HepG2 (cell line): Measurements from ENCODE around the gene WDR6. TPM values are rescaled to one million over a fixed set of nuclear protein-coding genes. Genes with fewer than 3 reads are reported as not detected.

ENCODE experiments used
- ARNT2 ChIP-seq: sonication (generic); formaldehyde crosslinking; IDR thresholded peaks from 2 replicates; pipeline ENCODE4 v1.8.0; 2022; ENCODE audit warnings: mild to moderate bottlenecking, low read depth, missing genetic modification reagents, moderate library complexity
- BRD4 ChIP-seq: sonication (generic); formaldehyde crosslinking; IDR thresholded peaks from 2 replicates; pipeline ENCODE4 v1.4.0; 2020; ENCODE audit warnings: missing genetic modification reagents
- CHD4 ChIP-seq: fragments of 200-600 bp; sonication (generic); IDR thresholded peaks from 2 replicates; pipeline ENCODE4 v1.7.0; 2017; ENCODE audit warnings: mild to moderate bottlenecking, low read length, borderline replicate concordance
- HNRNPK ChIP-seq: fragments of 200-400 bp; formaldehyde crosslinking; IDR thresholded peaks from 2 replicates; pipeline ENCODE4 v1.6.1; 2018; ENCODE audit warnings: low read length, low read depth, moderate library complexity, mild to moderate bottlenecking; ENCODE audit not compliant: poor library complexity, severe bottlenecking
- HNRNPL ChIP-seq: fragments of 200-400 bp; formaldehyde crosslinking; IDR thresholded peaks from 2 replicates; pipeline ENCODE4 v1.6.1; 2017; ENCODE audit warnings: mild to moderate bottlenecking, low read depth, low read length
- KDM5B ChIP-seq: sonication (generic); formaldehyde crosslinking; IDR thresholded peaks from 2 replicates; pipeline ENCODE4 v1.4.0; 2020; ENCODE audit warnings: missing genetic modification reagents, mild to moderate bottlenecking, borderline replicate concordance
- MTA1 ChIP-seq: sonication (generic); formaldehyde crosslinking; IDR thresholded peaks from 2 replicates; pipeline ENCODE4 v1.4.0; 2020; ENCODE audit warnings: missing genetic modification reagents, mild to moderate bottlenecking, borderline replicate concordance
- NFKBIZ ChIP-seq: IDR thresholded peaks from 2 replicates; pipeline ENCODE4 v1.6.1; 2018; ENCODE audit warnings: missing genetic modification reagents, missing compliant biosample characterization
- POLR2A ChIP-seq, 2 experiments: IDR thresholded peaks; 2 replicates each; pipeline ENCODE4 v1.6.1; 2011; ENCODE audit warnings: low read depth in 2 of 2, low read length in 2 of 2, mild to moderate bottlenecking in 1 of 2, moderate library complexity in 1 of 2; ENCODE audit not compliant: insufficient read depth in 1 of 2
- PTBP1 ChIP-seq: fragments of 200-400 bp; formaldehyde crosslinking; IDR thresholded peaks from 2 replicates; pipeline ENCODE4 v1.6.1; 2018; ENCODE audit warnings: low read length, low read depth; ENCODE audit not compliant: poor library complexity, severe bottlenecking
- RFX5 ChIP-seq: IDR thresholded peaks from 2 replicates; pipeline ENCODE4 v1.6.1; 2011; ENCODE audit warnings: low read depth, low read length, improper control_type of control experiment
- SNAI1 ChIP-seq: sonication (generic); formaldehyde crosslinking; IDR thresholded peaks from 2 replicates; pipeline ENCODE4 v1.5.0; 2020; ENCODE audit warnings: mild to moderate bottlenecking, missing genetic modification reagents, borderline replicate concordance
- TBP ChIP-seq: sonication (generic); formaldehyde crosslinking; IDR thresholded peaks from 2 replicates; pipeline ENCODE4 v1.5.0; 2020; ENCODE audit warnings: missing genetic modification reagents
- ZKSCAN1 ChIP-seq: fragments of 150-350 bp; IDR thresholded peaks from 2 replicates; pipeline ENCODE4 v1.6.1; 2014; ENCODE audit warnings: low read length
- ZNF329 ChIP-seq: sonication (generic); formaldehyde crosslinking; IDR thresholded peaks from 2 replicates; pipeline ENCODE4 v1.9.0; 2021; ENCODE audit warnings: low read depth, mild to moderate bottlenecking, missing genetic modification reagents
- ZNF619 ChIP-seq: sonication (generic); formaldehyde crosslinking; IDR thresholded peaks from 2 replicates; pipeline ENCODE4 v1.4.0; 2020; ENCODE audit warnings: mild to moderate bottlenecking, missing genetic modification reagents
- polyA plus RNA-seq, 8 experiments: library from polyadenylated mRNA; depleted of rRNA in 3 of 8; stranded (reverse) in 7 of 8; unstranded in 1 of 8; fragments of >200 nt; fragmentation: Illumina TruSeq in 4 of 8; extraction: Trizol in 4 of 8; gene quantifications; 2 replicates each; pipeline versions ENCODE4 v1.2.1 to v1.2.3, GENCODE V29; 2011 to 2016; ENCODE audit warnings: low read depth in 4 of 8, missing spikeins in 1 of 8, mixed read lengths in 1 of 8; ENCODE audit not compliant: insufficient read depth in 1 of 8
- total RNA-seq, 5 experiments: library from RNA; depleted of rRNA; stranded (reverse); fragments of >200 nt; fragmentation: Illumina TruSeq; extraction: Trizol; gene quantifications; 2 replicates each; pipeline ENCODE4 v1.2.3, GENCODE V29; 2016; ENCODE audit warnings: low read depth in 1 of 5
- TF ChIP-seq, protein P1 (sequence below): sonication (generic); formaldehyde crosslinking; IDR thresholded peaks from 2 replicates; pipeline ENCODE4 v1.9.0; 2022; ENCODE audit warnings: low read depth, missing genetic modification reagents
- TF ChIP-seq, protein P2 (sequence below): sonication (generic); formaldehyde crosslinking; IDR thresholded peaks from 2 replicates; pipeline ENCODE4 v1.4.0; 2020; ENCODE audit warnings: missing genetic modification reagents
- TF ChIP-seq, protein P3 (sequence below): sonication (generic); formaldehyde crosslinking; IDR thresholded peaks from 2 replicates; pipeline ENCODE4 v1.4.0; 2020; ENCODE audit warnings: missing genetic modification reagents, borderline replicate concordance
- TF ChIP-seq, protein P4 (sequence below): sonication (generic); formaldehyde crosslinking; IDR thresholded peaks from 2 replicates; pipeline ENCODE4 v1.5.0; 2020; ENCODE audit warnings: mild to moderate bottlenecking, missing genetic modification reagents, moderate library complexity

Gene WDR6
- total and polyA plus RNA-seq, 2 of the 13 experiments (the other 11 are each of a cell fraction or from before 2014, with no cell fraction given), result 73.4 to 139 TPM

DNA sequence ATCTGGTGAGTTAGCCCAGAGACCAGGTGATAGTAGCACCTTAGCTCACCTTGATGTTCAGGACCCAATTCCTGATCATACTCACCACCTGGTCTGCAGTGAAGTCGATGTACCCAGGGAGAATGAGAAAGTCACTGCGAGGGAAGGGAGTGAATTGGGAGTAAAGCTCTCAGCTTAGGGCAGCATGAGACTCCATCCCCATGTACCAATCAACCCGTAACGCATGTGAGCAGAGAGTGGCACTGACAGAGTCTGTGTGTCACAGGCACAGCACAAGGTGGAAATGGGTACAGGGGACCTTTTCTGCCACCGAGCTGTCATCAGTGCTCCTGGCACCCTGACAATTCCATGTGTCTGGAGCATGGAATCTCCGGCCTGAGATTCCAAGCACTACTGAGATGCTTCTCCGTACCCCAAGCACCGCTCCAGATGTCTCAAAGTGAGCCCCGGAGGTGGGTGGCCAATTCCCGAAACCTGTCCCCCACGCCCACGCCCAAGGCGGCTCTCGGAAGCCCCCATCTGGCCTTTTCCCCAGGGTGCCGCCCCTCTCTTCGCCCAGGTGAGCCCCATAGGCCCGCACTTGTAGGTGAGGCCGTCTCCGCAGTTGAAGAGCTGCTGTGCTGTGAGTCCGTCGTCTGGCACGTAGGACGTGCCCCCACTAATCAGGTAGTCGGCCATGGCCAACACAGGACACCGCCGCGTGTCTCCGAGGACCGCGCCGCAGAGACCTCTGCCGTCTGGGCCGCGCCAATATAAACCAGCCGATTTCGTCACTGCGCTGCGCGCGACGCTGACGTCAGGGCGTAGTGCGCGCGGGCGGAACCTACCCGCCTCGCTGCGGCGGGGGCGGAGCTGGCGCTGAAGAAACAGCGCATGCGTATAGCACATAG lies 21.7 kb downstream of the WDR6 start, which contains the start of gene IMPDH2 (continued):
- TF ChIP-seq HNRNPK (peak; percentile 83), ZNF619 (CRISPR knock-in tag) (peak; percentile 86; the same call in 1 of the 2 replicates), ZNF329 (CRISPR knock-in tag) (peak; percentile 93), CHD4 (no peak), PTBP1 (peak; percentile 86), POLR2A (IDR thresholded peaks at IDR 0.05; ENCODE audit: insufficient read depth in 1 of 2, low read depth in 2 of 2, low read length in 2 of 2) (peak in 1 of 2 experiments; percentile 99; a peak in 2 of 4 replicates), KDM5B (CRISPR knock-in tag) (peak; percentile 97; the same call in 1 of the 2 replicates), ZKSCAN1 (no peak), BRD4 (CRISPR knock-in tag) (peak; percentile 77; the same call in 1 of the 2 replicates), MTA1 (CRISPR knock-in tag) (peak; percentile 79; the same call in 1 of the 2 replicates), TBP (CRISPR knock-in tag) (0 out of 2 replicates have a peak, but pooled peaks have one; percentile 31), RFX5 (peak; percentile 19; the same call in 1 of the 2 replicates), NFKBIZ (CRISPR knock-in tag) (peak; percentile 85), SNAI1 (CRISPR knock-in tag) (peak; percentile 92), HNRNPL (peak; percentile 69), ARNT2 (CRISPR knock-in tag) (peak; percentile 95)
- TF ChIP-seq, protein P1, sequence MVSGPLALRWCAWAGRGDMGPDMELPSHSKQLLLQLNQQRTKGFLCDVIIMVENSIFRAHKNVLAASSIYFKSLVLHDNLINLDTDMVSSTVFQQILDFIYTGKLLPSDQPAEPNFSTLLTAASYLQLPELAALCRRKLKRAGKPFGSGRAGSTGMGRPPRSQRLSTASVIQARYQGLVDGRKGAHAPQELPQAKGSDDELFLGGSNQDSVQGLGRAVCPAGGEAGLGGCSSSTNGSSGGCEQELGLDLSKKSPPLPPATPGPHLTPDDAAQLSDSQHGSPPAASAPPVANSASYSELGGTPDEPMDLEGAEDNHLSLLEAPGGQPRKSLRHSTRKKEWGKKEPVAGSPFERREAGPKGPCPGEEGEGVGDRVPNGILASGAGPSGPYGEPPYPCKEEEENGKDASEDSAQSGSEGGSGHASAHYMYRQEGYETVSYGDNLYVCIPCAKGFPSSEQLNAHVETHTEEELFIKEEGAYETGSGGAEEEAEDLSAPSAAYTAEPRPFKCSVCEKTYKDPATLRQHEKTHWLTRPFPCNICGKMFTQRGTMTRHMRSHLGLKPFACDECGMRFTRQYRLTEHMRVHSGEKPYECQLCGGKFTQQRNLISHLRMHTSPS (CRISPR knock-in tag), result no peak
- TF ChIP-seq, protein P2, sequence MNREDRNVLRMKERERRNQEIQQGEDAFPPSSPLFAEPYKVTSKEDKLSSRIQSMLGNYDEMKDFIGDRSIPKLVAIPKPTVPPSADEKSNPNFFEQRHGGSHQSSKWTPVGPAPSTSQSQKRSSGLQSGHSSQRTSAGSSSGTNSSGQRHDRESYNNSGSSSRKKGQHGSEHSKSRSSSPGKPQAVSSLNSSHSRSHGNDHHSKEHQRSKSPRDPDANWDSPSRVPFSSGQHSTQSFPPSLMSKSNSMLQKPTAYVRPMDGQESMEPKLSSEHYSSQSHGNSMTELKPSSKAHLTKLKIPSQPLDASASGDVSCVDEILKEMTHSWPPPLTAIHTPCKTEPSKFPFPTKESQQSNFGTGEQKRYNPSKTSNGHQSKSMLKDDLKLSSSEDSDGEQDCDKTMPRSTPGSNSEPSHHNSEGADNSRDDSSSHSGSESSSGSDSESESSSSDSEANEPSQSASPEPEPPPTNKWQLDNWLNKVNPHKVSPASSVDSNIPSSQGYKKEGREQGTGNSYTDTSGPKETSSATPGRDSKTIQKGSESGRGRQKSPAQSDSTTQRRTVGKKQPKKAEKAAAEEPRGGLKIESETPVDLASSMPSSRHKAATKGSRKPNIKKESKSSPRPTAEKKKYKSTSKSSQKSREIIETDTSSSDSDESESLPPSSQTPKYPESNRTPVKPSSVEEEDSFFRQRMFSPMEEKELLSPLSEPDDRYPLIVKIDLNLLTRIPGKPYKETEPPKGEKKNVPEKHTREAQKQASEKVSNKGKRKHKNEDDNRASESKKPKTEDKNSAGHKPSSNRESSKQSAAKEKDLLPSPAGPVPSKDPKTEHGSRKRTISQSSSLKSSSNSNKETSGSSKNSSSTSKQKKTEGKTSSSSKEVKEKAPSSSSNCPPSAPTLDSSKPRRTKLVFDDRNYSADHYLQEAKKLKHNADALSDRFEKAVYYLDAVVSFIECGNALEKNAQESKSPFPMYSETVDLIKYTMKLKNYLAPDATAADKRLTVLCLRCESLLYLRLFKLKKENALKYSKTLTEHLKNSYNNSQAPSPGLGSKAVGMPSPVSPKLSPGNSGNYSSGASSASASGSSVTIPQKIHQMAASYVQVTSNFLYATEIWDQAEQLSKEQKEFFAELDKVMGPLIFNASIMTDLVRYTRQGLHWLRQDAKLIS (CRISPR knock-in tag), result peak; percentile 68; the same call in 1 of the 2 replicates
- TF ChIP-seq, protein P3, sequence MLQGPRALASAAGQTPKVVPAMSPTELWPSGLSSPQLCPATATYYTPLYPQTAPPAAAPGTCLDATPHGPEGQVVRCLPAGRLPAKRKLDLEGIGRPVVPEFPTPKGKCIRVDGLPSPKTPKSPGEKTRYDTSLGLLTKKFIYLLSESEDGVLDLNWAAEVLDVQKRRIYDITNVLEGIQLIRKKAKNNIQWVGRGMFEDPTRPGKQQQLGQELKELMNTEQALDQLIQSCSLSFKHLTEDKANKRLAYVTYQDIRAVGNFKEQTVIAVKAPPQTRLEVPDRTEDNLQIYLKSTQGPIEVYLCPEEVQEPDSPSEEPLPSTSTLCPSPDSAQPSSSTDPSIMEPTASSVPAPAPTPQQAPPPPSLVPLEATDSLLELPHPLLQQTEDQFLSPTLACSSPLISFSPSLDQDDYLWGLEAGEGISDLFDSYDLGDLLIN (CRISPR knock-in tag), result peak; percentile 82; the same call in 1 of the 2 replicates
- TF ChIP-seq, protein P4, sequence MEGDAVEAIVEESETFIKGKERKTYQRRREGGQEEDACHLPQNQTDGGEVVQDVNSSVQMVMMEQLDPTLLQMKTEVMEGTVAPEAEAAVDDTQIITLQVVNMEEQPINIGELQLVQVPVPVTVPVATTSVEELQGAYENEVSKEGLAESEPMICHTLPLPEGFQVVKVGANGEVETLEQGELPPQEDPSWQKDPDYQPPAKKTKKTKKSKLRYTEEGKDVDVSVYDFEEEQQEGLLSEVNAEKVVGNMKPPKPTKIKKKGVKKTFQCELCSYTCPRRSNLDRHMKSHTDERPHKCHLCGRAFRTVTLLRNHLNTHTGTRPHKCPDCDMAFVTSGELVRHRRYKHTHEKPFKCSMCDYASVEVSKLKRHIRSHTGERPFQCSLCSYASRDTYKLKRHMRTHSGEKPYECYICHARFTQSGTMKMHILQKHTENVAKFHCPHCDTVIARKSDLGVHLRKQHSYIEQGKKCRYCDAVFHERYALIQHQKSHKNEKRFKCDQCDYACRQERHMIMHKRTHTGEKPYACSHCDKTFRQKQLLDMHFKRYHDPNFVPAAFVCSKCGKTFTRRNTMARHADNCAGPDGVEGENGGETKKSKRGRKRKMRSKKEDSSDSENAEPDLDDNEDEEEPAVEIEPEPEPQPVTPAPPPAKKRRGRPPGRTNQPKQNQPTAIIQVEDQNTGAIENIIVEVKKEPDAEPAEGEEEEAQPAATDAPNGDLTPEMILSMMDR (CRISPR knock-in tag), result peak; percentile 71
